ENCODE measurements around the gene LYSMD1.
A peak's percentile ranks its signal among the peaks of the same experiment; 100 is the strongest.

LYSMD1 gene

DNA sequence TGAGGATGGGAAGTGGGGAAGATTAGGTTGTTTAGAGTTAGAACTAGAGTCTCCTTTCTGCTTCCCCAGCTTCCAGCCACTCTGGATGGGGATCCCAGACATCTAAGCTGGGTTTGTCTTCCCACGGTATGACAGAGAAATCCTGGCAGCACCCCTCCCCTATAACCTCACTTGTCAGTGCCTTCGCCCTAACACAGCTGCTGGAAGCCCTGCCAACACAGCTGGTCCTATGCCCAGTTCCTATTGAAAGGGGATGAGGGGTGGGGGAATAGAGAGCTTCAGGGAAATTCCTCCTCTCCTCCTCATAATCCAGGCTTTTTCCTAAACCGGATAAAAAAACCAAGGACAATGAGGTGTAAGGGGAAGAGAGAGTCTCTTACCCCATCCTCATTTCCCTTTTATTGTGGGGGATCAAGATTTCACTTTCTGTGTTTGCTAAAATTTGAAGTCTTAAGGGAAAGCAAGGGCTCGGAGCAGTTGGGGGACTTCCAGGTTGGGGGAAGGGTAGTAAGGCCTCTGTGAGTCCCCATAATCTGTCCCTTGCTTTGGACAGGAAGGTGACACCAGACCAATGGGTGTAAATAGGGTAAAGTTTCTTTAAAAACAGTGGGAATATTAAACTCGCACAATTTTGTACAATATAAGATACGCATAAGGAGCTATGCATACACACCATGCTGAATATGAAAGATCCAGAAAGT, 9.5 kb upstream of the LYSMD1 start:
- no peak for DNase-seq

DNA sequence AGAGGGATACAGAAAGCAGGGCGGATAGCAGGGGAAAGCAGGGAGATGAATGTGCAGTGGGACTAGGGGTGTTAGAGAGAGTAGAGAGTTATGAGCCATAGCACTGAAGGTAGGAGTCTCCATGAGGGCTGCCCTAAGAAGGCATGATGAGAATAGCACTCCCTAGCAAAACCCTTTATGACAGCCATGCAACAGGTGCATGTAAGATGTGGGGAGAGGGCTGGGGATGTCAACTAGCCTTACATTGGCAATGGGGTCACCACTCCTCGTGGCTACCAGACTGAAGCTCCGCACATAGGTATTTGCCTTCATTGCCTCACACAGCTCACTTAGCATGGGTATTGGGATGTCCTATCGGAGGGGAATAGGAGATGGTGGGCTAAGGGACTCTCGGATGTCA, 5.5 kb upstream of the LYSMD1 start:
- DNase-seq, result no peak

DNA sequence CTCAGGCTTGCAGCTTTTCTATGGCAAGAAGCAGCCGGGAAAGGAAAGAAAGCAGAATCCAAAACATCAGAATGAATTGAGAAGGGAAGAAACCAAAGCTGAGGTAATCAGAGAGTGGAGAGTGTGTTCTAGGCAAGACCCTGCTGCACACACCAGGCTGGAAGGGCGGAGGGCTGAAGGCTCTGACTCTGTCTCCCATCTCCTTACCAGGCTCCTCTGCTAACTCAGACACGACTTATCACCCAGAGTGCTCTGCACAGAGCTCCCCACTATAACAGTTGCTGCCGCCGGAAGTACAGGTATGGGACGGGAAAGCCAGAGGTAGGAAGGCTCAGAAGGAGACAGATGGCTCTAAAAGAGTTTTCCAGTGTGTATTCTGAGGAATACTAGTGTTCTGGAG, 1.4 kb upstream of the LYSMD1 start:
- DNase-seq, result no peak

DNA sequence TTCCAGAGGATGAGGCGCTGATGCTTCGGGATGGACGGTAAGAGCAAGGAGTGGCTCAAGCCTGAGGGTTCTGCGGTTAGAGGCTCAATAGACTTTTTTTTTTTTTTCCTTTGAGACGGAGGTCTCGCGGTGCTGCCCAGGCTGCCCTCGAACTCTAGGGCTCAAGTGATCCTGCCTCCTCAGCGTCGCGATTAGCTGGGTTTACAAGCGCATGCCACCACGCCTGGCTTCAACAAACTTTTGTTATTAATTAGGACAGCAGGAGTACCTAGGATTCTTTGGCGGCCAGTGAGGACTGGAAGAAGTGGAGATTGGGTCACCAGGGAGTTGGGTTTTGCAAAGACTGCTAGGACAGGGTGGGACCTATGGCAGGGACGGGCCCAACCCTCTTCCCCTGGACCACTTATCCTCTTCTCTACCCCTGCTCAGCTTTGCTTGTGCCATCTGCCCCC, 829 bp upstream of the LYSMD1 start:
- DNase-seq, result peak; percentile 50

DNA sequence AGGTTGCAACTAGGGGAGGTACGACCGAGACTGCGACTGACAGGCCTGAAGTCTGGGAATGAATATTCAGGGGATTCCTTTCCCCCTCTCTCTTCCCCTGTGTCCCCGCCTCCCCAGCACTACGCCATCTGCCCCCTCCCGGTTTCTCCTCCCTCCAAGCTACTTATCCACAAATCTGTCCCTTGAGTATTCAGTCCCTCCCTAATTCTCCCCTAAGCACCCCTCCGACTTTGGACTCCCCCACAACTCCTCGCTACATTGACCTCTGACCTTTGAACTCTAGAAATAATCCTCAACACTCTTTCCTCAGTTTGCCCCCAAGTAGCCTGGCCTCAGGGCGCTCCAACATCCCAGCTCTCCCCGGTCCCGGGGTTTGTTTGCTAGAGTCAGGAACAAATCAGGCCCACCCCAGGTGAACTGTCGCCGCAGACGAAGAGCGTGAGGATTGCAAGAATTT, 393 bp downstream of the LYSMD1 start:
- peak; percentile 82 for DNase-seq

DNA sequence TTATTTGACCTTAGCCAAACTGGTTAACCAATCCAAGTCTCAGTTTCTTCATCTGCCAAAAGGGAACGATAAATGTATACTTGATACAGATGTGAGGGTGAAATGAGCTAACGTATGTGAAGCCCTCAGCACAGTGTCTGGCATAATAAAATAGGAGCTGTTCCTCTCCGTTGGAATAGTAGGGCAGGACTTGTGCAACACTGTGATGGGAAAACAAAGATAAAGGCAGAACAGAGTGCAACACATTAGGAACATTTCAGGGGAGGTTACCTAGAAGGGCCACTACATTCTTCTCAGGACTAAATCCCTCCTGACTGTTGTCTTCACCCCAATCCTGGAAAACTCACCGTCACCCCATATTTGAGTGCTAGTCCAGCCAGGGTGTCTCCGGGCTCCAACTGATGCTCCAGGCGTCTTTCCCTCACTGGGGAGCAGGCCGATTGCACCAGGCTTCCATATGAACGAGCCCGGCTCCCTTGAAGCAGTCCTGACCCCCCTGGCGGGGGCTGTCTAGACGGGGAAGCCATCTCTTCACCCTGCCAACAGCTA, 896 bp downstream of the LYSMD1 start:
- no peak for DNase-seq

DNA sequence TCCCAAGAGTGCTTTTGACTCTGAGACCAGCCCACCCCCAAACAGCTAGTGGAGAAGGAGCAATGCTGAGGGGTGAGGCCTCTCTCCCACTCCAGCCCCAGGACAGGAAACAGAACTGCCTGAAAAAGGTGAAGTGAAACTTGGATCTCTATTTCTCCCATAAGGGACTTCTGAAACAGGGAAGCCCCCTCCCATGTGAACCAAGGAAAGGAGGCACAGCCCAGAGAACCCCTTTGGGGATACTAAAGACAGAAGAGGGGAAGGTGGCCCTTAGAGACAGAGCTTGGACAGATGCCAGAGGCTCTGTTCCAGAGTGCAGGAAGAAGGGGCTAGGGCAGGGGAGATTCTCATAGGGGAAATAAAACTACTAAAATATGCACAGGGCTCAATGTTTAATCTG, 6.3 kb downstream of the LYSMD1 start:
- peak; percentile 13 for DNase-seq

DNA sequence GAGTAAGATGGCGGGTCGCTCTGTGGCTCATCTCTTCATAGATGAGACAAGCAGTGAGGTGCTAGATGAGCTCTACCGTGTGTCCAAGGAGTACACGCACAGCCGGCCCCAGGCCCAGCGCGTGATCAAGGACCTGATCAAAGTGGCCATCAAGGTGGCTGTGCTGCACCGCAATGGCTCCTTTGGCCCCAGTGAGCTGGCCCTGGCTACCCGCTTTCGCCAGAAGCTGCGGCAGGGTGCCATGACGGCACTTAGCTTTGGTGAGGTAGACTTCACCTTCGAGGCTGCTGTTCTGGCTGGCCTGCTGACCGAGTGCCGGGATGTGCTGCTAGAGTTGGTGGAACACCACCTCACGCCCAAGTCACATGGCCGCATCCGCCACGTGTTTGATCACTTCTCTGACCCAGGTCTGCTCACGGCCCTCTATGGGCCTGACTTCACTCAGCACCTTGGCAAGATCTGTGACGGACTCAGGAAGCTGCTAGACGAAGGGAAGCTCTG, 6.9 kb downstream of the LYSMD1 start:
- DNase-seq, result no peak

DNA sequence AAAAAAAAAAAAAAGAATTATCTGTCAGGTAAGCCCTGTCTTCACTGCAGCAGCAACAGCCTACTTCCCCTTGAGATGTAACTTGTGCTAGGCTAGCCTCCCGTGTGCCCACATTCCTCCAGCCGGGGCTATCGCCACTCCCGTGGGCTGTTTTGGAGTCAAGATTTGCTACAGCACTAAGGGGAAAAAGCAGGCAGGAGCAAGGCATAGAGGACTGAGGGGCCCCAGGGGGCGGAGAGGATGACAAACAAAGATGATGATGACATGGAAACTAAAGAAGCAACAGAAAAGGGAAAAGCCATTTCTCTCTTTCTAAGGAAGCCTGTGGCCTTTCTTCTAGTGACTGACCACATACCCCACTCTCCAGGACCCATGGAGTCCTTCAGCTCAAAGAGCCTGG, 7.4 kb downstream of the LYSMD1 start:
- DNase-seq, result no peak

DNA sequence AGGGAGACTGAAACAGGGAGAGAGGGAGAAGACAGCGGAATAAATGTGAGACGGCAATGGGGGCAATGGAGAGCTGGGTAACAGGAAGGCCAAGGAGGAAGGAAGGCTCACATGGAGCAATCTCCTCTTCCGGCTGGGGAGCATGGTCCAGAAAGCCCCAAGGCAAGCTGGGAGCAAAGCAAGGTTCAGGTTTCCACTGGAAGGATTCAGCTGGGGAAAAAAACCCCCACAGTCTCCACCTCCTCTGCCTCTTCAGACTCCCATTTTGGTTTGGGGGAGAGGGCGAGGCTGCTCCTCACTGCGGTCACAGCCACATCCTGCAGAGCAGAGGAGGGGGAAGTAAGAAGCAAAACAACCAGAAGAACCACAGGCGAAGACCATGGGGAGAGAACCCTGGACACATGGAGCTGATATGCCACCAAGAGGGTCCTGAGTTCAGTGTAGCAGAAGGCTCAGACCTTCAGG, 8.6 kb downstream of the LYSMD1 start:
- DNase-seq, result no peak

DNA sequence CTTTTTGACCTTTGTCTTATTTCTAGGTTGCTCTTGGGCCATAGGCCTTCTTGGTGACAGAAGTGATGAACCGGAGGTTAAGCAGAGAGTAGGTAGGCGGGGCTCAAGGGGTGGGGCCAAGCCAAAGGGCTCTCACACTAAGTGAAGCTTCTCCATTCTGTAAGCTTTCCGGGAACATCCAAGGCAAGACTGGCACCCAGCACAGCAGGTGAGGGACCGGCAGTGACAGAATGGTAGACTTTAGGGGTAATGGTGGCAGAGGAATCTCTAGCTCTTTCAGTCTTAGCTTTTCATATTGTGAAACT, 9.2 kb downstream of the LYSMD1 start, which contains the start of gene TNFAIP8L2:
TNFAIP8L2 (plus strand) TSS at position 135 of the 305 bp plus-strand sequence. CDS start 2,049 bp downstream, outside the sequence.
- DNase-seq, result no peak

DNA sequence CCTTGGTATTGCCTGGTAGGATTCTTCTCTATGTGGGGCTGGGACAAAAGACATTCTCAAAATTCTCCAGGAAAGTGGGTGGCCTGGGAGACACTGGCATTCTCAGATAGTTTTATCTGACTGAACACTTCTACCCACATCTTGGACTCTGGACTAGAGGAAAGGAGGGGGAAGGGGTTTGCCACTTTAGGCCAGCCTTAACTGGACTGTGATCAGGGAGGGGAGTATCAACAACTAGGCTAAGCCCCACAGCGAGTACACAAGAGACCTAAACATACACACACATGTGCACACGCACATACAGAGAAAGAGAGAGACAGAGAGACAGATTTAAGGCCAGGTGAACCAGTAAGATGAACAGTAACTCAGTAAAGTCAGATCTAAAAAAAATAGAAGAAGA, 18.0 kb downstream of the LYSMD1 start:
- no peak for DNase-seq

DNA sequence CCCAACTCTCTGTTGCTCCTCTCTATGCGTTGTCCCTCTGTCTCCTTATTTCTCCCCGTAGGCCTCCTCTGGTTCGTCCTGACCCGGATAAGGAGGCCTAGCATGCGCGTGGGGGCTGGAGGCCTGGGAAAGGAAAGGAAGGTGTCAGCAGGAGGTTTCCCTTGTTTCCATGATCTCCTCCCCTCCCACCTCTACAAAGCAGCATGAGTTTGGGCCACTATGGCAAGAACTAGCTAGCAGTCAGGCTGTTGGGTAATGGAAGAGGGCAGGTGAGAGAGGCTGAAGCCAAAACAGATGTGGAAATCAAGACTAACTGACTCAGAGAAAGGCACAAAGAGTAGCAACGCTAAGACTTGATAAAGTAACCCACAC, 18.6 kb downstream of the LYSMD1 start:
- peak; percentile 67 for DNase-seq

DNA sequence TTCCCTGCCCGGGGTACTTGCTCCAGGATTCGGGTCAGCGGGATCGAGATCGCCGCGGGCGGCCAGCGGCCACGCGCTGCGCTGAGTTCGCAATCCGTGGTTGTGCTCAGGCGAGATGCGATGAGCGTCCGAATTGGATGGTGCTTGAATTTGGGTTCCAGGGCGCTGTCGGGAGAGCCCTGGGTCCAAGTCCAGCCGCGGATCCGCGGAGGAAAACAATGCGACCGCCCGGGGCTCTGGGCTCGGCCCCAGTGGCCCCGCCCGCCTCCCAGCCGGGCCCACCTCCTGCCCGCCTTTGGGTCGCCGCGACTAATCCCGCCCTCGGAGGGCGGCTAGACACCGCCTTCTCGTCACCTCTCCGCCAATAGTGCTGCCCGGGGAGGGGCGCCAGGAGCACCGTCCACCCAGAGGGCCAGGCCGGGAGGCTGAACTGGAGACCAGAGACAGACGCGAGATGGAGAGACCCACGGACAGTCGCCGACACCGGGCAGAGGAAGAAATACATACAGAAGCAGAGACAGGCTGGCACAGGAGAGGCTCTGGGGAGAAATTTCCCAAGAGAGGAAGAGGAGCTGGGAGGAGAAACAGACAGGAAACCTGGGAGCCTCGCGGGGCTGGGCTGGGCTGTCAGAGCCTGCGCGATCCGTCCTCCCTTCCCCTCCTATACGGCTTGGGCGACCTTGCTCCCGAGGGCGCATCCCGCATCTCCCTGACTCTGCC, 19.1 kb downstream of the LYSMD1 start, which contains the start of gene SEMA6C:
SEMA6C (minus strand) TSS at position 220 of the 720 bp plus-strand sequence. CDS start 4,010 bp downstream, outside the sequence.
- peak; percentile 98 for DNase-seq

DNA sequence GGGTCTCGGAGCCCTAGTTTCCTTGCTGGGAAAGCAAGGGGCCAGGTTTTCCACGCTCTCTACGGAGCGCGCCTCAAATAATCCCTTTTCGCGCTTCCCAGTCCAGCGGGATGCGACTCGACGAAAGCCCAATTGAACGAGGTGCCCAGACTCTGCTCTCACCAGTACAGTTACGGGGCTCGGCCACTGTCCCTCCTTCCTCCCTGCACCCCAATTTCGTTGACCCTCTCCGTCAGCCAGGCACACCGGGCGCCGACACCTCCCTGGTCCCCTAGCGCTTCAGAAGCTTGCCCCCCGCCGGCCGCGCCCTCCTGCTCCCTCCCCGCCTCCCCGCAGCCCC, 19.7 kb downstream of the LYSMD1 start:
- peak; percentile 66 for DNase-seq

DNA sequence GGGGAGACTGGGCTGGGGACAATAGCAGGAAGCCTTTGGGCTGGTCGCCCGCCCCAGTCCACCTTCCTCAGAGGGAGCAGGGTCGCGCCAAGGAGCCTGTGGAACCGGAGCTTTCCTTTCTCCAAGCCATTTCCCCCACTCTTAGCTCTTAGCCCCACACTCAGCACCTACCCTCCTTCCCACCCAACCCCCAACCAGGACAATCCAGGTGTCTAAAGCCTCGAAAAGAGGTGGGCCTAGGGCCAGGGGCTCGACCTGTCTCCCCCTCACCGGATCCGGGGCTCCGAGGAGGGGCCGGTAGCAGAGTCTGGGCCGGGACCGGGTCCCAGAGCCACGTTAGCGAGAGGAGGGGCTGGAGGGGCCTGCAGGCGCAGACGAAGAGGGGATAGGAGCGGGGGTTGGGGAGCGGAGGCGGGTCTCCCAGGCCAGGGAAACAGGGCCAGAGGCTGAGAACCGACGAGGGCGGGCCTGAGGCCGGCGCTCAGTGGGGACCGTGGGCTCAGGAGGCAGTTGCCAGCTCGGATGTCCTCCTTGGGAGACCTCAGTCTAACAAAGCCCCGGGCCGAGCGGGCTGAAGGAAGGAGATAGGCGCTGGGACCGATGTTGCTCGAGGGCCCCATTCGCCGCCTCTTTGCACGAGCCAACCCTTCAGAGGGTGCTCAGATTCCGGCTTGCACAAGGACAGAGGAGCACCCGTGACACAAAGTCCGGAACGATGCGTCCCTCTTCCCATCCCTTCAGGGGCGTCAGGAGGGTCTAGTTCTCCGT, 20.2 kb downstream of the LYSMD1 start:
- DNase-seq, result peak; percentile 66

DNA sequence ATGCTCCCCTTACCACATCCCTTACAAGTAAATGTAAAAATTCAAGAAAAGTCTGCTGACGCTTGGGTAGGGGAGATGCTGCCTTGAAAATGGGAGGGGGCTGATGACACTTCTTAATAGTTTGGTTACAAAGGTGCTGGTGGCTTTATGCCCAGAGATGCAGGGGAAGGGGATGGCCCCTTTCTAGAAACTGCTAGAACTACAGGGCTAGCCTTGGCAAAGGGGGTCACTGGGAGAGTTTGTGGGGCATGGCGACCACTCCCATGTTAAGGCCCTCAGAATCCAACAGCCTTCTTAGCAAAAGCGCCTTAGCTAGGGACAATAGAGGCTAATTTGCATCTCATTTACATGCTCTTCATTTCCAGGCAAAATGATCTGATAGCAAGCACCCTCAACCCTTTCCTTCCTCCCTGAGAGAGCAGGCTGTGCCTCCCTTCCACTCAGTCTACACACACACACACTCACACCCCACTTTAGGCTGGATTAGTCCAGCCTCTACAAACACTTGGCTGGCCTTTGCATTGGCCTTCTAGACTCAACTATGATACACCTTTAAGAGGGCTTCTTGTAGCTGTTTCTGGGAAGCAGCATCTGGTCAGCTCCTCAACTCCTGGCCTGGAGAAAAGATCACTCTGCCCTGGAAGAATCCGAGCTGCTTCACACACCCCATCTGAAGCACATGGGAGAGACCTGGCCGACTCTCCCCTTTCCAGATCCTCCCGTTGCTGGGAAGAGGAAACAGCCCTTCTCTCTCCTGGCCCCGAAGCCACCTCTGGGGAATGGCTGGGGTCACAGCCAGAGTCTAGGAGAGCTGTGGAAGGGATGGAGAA, 21.0 kb downstream of the LYSMD1 start:
- peak; percentile 23 for DNase-seq

DNA sequence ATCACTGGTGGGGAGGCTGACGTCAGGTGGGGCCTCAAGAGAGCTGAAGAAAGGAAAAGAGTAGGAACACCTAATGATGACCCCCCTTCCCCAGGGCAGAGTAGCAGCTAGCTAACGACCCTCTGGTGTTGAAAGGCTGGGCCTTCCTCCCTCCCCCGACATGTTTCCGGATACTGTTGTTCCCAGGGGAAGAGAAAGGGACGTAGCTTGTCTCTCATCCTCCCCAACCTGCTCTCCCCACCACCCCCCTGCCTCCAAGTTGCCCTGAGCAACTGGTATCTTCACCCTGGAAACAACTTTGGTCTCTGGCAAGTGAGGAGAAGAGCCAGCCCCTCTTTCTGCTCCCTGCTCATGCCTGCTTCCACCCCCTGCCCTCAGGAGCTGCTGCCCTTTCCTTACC, 21.7 kb downstream of the LYSMD1 start:
- peak; percentile 57 for DNase-seq

DNA sequence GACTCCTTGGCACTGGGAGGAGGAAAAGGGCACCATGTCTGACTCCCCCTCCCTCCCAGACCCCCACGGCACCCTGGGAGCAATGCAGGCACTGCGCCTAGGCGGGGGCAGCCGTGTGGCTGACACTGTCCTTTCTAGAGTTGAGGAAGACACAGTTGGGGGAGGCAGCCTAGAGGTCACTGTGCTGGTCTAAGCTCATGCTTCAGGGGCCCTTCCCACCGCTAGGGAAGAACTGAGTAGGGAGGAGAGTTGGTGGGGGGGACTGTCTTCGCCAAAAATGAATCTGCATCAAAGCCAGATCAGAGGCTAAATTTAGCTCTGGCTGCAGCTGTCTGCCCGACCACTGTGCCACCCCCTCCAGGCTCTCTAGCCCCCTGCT, 22.7 kb downstream of the LYSMD1 start:
- DNase-seq, result no peak

DNA sequence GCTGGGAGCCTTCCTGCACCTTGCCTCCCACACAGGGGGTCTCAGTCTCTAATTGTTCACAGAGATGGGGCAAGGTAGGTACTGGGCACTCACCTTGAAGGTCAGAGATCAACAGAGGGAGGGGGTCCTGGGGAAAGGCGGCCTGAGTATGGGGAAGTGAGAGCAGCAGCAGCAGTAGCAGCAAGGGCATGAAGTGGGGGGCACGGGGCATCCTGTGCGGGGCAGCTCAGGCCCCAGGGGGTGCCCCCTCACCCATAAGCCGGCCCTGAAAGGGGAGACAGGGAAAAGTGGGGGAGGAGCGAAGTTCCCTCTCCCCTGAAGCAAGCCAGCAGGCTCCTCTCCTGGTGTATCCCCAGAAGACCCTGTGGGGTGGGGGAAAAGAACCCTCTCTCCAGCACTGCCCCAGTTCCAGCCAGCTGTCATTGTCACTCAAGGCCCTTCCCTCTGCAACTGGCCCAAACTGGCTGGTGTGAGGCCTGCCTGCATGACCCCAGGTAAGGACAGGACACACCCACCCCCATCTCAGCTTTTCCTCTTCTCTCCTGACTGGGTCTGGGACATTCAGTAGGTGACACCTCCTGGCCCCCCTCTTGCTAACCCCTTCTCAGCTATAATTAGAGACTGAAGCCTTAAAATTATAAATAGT, 23.2 kb downstream of the LYSMD1 start:
- peak; percentile 21 for DNase-seq

DNA sequence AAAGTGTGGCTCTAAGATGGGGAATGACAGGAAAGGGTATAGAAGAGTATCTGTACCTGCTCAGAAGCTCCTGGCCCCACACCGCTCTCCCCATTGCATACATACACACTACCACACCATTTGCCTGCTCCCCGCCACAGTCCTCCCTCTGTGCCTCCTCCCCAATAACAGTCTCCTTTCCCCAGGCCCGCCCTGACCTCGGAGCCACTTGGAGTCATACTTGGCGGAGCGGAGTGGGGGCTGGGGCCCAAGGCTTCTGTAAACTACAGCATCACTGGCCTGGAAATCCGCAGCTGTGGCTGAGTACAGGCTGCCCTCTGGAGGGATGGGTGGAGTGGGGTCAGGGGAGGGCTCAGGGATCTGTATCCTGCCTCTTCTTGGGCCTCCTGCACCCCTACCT, 27.9 kb downstream of the LYSMD1 start:
- no peak for DNase-seq

Data from NCI-H69 (cell line).